Nephron progenitor cell (in vitro differentiated cells): ENCODE data around the gene KLHL29.

Experiments
- DNase-seq: peaks from one replicate; pipeline ENCODE4 v3.0.0; 2021
- H3K27ac Mint-ChIP-seq: 2 replicates; pipeline ENCODE4 v1.8.0; 2021; ENCODE audit warnings: mild to moderate bottlenecking, moderate library complexity, mixed read lengths
- H3K27me3 Mint-ChIP-seq: 2 replicates; pipeline ENCODE4 v1.8.0; 2021; ENCODE audit warnings: mild to moderate bottlenecking, low read depth, mixed read lengths; ENCODE audit not compliant: poor library complexity
- H3K36me3 Mint-ChIP-seq: 2 replicates; pipeline ENCODE4 v1.8.0; 2021; ENCODE audit warnings: low read depth, mixed read lengths
- H3K4me1 Mint-ChIP-seq: 2 replicates; pipeline ENCODE4 v1.8.0; 2021; ENCODE audit warnings: mixed read lengths
- H3K4me3 Mint-ChIP-seq: 2 replicates; pipeline ENCODE4 v1.8.0; 2021; ENCODE audit warnings: mild to moderate bottlenecking, moderate library complexity, mixed read lengths
- H3K9me3 Mint-ChIP-seq: 2 replicates; pipeline ENCODE4 v1.8.0; 2021; ENCODE audit warnings: mild to moderate bottlenecking, moderate library complexity, mixed read lengths
- TF ChIP-seq, protein P1 (sequence below): fragments of 200-600 bp; sonication (generic); IDR thresholded peaks from 2 replicates; pipeline ENCODE4 v1.5.0; 2021; ENCODE audit warnings: antibody characterized with exemption

KLHL29 gene

DNA sequence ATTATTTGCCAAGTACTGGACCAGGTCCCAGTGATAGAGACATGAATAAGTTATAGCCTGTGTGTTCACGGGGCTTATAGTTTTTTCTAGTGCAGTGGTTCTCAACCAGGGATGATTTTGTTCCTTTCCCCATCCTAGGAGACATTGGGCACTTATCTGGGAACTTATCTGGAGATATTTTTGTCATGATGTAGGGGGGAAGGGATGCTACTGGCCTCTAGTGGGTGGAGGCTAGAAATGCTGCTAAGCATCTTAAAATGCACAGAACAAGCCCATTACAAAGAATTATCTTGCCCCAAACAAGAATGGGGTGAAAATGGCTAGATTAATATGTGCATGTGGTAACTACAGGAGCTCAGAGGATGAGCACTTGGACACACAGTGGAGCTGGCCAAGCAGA lies 75.2 kb downstream of the KLHL29 start:
- TF ChIP-seq, protein P1, sequence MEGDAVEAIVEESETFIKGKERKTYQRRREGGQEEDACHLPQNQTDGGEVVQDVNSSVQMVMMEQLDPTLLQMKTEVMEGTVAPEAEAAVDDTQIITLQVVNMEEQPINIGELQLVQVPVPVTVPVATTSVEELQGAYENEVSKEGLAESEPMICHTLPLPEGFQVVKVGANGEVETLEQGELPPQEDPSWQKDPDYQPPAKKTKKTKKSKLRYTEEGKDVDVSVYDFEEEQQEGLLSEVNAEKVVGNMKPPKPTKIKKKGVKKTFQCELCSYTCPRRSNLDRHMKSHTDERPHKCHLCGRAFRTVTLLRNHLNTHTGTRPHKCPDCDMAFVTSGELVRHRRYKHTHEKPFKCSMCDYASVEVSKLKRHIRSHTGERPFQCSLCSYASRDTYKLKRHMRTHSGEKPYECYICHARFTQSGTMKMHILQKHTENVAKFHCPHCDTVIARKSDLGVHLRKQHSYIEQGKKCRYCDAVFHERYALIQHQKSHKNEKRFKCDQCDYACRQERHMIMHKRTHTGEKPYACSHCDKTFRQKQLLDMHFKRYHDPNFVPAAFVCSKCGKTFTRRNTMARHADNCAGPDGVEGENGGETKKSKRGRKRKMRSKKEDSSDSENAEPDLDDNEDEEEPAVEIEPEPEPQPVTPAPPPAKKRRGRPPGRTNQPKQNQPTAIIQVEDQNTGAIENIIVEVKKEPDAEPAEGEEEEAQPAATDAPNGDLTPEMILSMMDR, result peak; percentile 19
- Mint-ChIP-seq H3K27ac (no peak overlapping the region), H3K4me3 (no peak overlapping the region), H3K27me3 (peaks cover 4% of the 10 kb centered on the region), H3K4me1 (peaks cover 35% of the 10 kb centered on the region), H3K36me3 (no peaks in the 10 kb centered on the region), H3K9me3 (no peaks in the 10 kb centered on the region)
- DNase-seq, result no peak

DNA sequence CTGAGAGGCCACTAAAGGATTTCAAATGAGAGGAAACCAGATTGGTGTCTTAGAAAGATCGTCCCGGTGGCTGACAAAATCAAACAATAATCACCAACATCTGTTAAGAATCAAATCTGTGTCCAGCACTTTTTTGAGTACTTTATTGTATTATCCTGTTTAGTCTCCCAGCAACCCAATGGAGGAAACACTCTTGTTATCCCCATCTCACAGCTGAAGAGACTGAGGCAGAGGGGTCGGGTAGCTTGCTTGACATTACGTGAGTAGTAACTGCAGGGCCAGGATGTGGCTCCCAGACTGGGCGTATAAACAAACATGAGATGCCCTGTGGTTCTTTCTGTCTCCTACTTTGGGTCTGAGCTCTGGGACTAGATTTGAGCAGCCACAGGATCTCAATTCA lies 76.0 kb downstream of the KLHL29 start:
- H3K36me3 Mint-ChIP-seq, result no peaks in the 10 kb centered on the region
- TF ChIP-seq, protein P1, result no peak
- DNase-seq, result no peak
- no peaks in the 10 kb centered on the region for H3K9me3 Mint-ChIP-seq
- peaks cover 4% of the 10 kb centered on the region for H3K27me3 Mint-ChIP-seq
- no peak overlapping the region for H3K4me3 Mint-ChIP-seq
- peaks cover 34% of the 10 kb centered on the region for H3K4me1 Mint-ChIP-seq
- no peak overlapping the region for H3K27ac Mint-ChIP-seq

DNA sequence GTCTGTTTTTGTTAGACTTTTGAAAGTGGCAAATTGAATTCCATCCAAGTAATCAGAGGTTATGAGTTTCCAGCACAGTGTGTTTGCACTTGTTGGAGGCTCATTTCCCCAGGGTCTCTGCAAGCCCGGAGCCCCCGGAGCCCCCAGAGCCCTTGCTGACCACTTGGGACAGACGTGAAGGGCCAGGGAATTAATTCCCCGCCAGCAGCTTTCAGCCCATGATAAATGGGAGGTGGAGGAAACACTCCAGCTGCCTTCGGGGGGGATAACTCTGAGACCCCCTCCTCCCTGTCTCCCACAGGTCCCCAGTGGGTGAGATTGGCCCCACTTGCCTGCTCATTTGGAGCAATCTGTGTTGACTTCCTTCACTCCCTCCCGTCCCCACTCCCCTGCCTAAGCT lies 79.2 kb downstream of the KLHL29 start:
- H3K4me1 Mint-ChIP-seq, result peaks cover 26% of the 10 kb centered on the region
- no peak overlapping the region for H3K4me3 Mint-ChIP-seq

DNA sequence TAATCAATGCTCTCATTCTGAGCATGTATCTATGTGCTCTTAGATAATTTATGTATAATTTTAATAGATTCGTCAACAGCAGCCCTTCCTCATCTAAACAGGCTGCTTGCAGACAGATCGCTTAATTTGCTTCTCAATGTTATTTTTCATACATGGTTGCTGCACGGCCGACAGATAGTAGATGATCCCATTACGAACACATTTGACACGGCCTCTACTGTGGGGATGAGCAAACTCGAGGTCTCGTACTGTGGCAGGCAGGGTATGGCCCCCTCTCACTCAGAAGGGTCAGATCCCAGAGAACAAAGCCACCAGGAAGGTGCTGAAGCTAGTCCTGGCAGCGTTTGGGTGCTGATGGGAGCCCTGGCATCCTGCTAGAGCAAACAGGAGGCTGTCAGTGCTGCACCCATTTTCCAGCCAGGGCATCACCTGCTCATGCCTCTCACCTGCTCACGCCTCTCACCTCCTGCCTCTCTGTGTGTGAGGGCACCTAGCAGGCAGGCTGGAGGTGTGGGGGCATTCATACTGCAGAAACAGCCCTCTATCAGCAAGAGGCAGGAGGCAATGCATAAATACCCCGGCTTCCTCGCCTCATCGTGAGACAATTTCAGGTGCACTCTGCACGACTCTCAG lies 80.0 kb downstream of the KLHL29 start:
- Mint-ChIP-seq H3K27ac (no peak overlapping the region), H3K9me3 (no peaks in the 10 kb centered on the region), H3K4me1 (peaks cover 28% of the 10 kb centered on the region), H3K36me3 (peaks cover 8% of the 10 kb centered on the region), H3K4me3 (no peak overlapping the region), H3K27me3 (peaks cover 6% of the 10 kb centered on the region)
- DNase-seq, result no peak
- TF ChIP-seq, protein P1, result no peak

More for the DNA sequence above, 79.2 kb downstream of the KLHL29 start:
- H3K9me3 Mint-ChIP-seq, result no peaks in the 10 kb centered on the region
- TF ChIP-seq, protein P1, result no peak
- peaks cover 2% of the 10 kb centered on the region for H3K36me3 Mint-ChIP-seq
- no peak for DNase-seq
- peak overlapping the region; percentile 79 for H3K27ac Mint-ChIP-seq
- H3K27me3 Mint-ChIP-seq, result peaks cover 5% of the 10 kb centered on the region

DNA sequence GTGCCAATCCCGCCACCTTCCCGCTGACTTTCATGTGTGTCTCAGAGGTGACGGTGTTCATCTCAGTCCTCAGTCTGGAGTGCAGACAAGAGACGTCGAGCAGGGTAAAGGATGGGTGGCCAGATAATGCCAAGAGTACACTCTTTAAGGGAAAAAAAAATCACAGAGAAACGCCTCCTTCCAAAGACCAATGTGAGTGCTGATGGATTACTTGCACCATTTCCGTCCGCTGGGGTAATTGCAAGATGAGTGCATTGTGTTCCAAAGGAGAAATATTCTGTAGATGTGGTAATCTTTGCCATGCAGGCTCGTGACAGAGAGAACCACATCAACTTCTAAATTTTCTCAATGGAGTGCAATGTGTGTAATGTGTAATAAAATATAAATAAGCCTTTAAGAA lies 81.0 kb downstream of the KLHL29 start:
- H3K4me3 Mint-ChIP-seq, result no peak overlapping the region
- no peak for DNase-seq
- H3K27me3 Mint-ChIP-seq, result peaks cover 5% of the 10 kb centered on the region
- TF ChIP-seq, protein P1, result no peak
- H3K4me1 Mint-ChIP-seq, result peaks cover 32% of the 10 kb centered on the region
- H3K27ac Mint-ChIP-seq, result no peak overlapping the region
- H3K9me3 Mint-ChIP-seq, result peaks cover 4% of the 10 kb centered on the region
- peaks cover 8% of the 10 kb centered on the region for H3K36me3 Mint-ChIP-seq

DNA sequence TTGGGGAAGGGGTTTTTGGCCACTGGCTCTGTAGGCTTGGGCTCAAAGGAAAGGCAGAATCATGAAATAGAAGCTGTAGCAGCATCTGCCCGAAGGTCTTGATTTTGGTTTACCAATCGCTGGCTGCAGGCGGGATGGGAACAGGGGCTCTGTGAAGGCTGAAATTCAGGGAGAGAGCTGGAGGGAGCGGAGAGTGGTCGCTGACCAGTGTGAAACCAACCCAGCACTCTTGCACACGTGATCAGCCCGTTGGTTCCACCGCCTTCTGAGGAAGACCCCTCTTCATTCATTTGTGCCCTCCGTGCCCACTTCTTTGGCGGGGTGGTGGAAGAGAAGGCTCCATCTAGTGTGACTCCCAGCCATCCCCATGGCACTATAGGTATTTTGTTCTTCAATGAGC lies 82.6 kb downstream of the KLHL29 start:
- no peak overlapping the region for H3K4me3 Mint-ChIP-seq
- no peak overlapping the region for H3K27ac Mint-ChIP-seq

More for the DNA sequence above, 82.6 kb downstream of the KLHL29 start:
- peaks cover 40% of the 10 kb centered on the region for H3K4me1 Mint-ChIP-seq
- TF ChIP-seq, protein P1, result no peak
- peaks cover 3% of the 10 kb centered on the region for H3K27me3 Mint-ChIP-seq
- H3K36me3 Mint-ChIP-seq, result peaks cover 8% of the 10 kb centered on the region
- H3K9me3 Mint-ChIP-seq, result peaks cover 5% of the 10 kb centered on the region
- no peak for DNase-seq
